Central memory CD8-positive, alpha-beta T cell (primary cell): Measurements from ENCODE around the gene ELF3.

Experiments
- ATAC-seq: fragments of 150-1000 bp; cut with Tn5 transposase; replicated peaks from 2 replicates; pipeline ENCODE4 v1.10.0; 2022; ENCODE audit warnings: mild to moderate bottlenecking, moderate FRiP score, moderate number of reproducible peaks; ENCODE audit not compliant: poor library complexity, severe bottlenecking; ENCODE audit errors: extremely low read depth
- DNase-seq, 2 donors: peaks; one replicate each; pipeline ENCODE4 v3.0.0; 2021; ENCODE audit warnings: low spot score in 2 of 2
- H3K27ac Mint-ChIP-seq: one replicate; pipeline ENCODE4 v1.8.0; 2022; ENCODE audit warnings: low read depth, mild to moderate bottlenecking, moderate library complexity, mixed read lengths
- H3K27me3 Mint-ChIP-seq: one replicate; pipeline ENCODE4 v1.8.0; 2022; ENCODE audit warnings: mixed read lengths
- H3K36me3 Mint-ChIP-seq: one replicate; pipeline ENCODE4 v1.8.0; 2022; ENCODE audit warnings: mild to moderate bottlenecking, moderate library complexity, mixed read lengths; ENCODE audit not compliant: insufficient read depth
- H3K4me1 Mint-ChIP-seq: one replicate; pipeline ENCODE4 v1.8.0; 2022; ENCODE audit warnings: mixed read lengths
- H3K4me3 Mint-ChIP-seq: one replicate; pipeline ENCODE4 v1.8.0; 2022; ENCODE audit warnings: mild to moderate bottlenecking, moderate library complexity, mixed read lengths
- H3K9me3 Mint-ChIP-seq: one replicate; pipeline ENCODE4 v1.8.0; 2022; ENCODE audit warnings: mixed read lengths

The ELF3 gene

DNA sequence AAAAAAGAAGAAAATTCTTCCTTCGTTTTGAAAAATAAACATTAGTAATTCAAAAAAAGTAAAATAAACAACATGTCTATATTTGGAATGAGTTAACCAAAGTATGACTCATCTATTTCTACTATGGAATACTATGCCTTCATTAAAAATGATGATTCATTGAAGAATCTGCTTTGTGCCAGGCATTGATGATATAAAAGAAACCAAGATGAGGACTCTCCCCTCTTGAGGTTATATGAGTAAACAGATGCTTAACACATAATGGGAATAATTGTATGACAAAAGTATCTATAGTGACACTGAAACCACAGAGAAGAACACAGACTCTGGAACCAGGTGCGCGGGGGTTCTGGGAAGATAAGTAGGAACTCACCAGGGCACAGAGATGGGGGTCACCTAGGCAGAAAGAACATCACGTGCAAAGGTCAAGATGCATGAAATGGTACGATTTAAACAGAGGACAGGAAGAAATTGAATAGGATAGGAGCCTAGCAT lies 18.8 kb downstream of the ELF3 start:
- H3K36me3 Mint-ChIP-seq = no peaks in the 10 kb centered on the region
- DNase-seq (no peak), ATAC-seq (no peak)

DNA sequence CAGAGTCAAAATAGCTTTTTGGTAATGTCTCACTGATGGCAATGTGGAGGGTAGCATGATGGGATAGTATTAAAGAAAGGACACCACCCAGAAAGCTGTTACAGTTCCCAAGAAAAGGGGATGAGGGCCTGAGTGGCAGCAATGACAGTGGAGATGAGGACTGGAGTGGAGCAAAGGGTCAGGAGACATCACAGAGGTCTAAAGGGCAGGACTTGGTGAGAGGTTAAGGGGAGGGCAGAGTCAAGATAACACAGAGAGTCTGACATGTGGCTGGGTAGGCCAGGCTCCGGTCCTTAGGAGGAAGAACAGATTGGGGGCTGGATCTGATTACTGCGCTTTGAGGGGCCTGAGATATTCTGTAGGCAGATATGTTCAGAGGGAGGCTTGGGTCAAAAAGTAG lies 19.3 kb downstream of the ELF3 start:
- no peaks in the 10 kb centered on the region for H3K4me1 Mint-ChIP-seq
- no peaks in the 10 kb centered on the region for H3K36me3 Mint-ChIP-seq
- no peaks in the 10 kb centered on the region for H3K9me3 Mint-ChIP-seq
- H3K27ac Mint-ChIP-seq = no peak overlapping the region
- peaks cover 8% of the 10 kb centered on the region for H3K27me3 Mint-ChIP-seq
- no peak for DNase-seq
- ATAC-seq = no peak
- H3K4me3 Mint-ChIP-seq = no peak overlapping the region

More for the DNA sequence above, 18.8 kb downstream of the ELF3 start:
- no peaks in the 10 kb centered on the region for H3K9me3 Mint-ChIP-seq
- H3K27me3 Mint-ChIP-seq = peaks cover 8% of the 10 kb centered on the region
- no peak overlapping the region for H3K4me3 Mint-ChIP-seq
- no peaks in the 10 kb centered on the region for H3K4me1 Mint-ChIP-seq
- H3K27ac Mint-ChIP-seq = no peak overlapping the region

DNA sequence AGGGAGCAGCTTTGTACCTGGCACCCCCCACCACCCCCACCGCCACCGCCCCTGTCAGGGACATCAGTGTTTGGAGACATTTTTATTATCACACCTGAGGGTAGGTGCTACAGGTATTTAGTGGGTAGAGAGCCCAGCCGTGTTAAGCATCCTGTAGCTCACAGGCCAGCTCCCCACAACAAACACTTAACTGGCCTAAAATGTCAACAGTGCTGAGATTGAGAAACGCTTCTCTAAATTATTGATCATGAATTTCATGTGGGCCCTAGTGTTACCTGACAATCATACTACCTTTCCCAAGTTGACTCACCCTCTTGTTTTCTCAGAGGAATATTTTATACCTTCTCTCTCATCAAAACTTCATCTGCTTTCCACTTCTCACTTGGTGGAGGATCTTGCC lies 21.4 kb downstream of the ELF3 start:
- H3K4me3 Mint-ChIP-seq = no peak overlapping the region
- peaks cover 8% of the 10 kb centered on the region for H3K27me3 Mint-ChIP-seq
- H3K4me1 Mint-ChIP-seq = no peaks in the 10 kb centered on the region
- no peak for DNase-seq
- no peaks in the 10 kb centered on the region for H3K36me3 Mint-ChIP-seq
- no peak overlapping the region for H3K27ac Mint-ChIP-seq
- H3K9me3 Mint-ChIP-seq = no peaks in the 10 kb centered on the region
- ATAC-seq = no peak

DNA sequence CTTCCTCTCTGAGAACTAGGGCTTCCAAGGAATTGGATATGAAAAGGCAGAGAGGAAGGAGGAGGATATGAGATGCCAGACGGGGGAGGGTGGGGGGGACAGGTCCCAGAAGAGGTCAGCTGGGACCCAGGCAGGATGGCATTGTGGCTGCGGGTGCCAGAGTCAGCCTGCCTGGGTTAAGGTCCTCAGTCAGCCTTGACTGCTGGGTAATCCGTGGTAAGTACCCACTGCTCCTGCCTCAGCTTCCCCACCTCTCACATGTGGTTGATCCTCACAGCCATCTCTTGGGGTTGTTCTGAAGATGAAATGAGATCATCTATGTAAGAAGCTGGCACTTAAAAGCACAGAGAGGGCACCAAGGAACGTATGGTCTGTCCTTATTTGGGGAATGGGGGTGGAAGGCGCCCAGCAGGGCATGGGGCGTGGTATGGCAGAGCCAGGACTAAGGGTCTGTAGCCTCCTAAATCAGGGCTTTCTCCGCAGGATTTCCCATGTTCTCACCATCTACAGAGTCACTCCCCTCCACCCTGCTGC lies 23.8 kb downstream of the ELF3 start:
- no peak for ATAC-seq
- no peak for DNase-seq
- Mint-ChIP-seq H3K27me3 (peaks cover 8% of the 10 kb centered on the region), H3K4me3 (no peak overlapping the region), H3K9me3 (no peaks in the 10 kb centered on the region), H3K27ac (no peak overlapping the region), H3K4me1 (no peaks in the 10 kb centered on the region), H3K36me3 (no peaks in the 10 kb centered on the region)

DNA sequence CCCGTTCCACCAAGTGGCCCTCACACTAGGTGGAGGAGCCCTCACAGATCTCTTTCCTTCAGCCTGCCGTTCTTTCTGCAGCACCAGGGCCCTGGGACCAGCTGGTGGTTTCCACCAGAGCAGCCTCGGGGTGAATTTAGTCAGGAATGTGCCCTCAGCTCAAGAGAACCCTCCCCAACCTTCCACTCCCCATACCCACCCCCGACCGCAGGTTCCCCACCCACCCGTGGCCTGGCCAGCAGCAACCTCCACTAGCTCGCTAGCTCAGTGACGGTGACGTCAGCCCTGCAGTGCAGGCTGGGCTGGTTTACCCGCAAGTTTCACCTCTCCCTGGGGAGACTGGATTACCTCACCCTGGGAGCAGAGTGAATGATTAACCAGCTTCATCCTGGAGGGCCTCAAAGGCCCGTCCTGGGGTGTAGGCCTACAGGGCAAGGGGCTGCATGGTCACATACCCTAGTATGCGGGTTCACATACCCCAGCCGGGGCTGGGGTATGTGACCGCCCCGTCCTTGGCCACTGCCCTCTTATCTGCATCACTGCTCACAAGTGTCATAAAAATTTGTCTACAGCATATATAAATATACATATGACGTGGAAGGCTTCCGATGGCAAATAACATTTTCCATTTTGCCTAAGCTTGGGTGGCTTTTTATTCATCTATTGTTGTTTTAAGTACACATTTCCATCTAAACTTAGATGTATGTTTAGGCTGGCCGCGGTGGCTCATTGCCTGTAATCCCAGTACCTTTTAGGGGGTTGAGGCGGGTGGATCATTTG lies 24.5 kb downstream of the ELF3 start:
- H3K27ac Mint-ChIP-seq = no peak overlapping the region
- peaks cover 8% of the 10 kb centered on the region for H3K27me3 Mint-ChIP-seq
- DNase-seq (no peak), ATAC-seq (no peak)
- H3K9me3 Mint-ChIP-seq = no peaks in the 10 kb centered on the region
- H3K36me3 Mint-ChIP-seq = no peaks in the 10 kb centered on the region
- H3K4me1 Mint-ChIP-seq = no peaks in the 10 kb centered on the region
- H3K4me3 Mint-ChIP-seq = no peak overlapping the region

DNA sequence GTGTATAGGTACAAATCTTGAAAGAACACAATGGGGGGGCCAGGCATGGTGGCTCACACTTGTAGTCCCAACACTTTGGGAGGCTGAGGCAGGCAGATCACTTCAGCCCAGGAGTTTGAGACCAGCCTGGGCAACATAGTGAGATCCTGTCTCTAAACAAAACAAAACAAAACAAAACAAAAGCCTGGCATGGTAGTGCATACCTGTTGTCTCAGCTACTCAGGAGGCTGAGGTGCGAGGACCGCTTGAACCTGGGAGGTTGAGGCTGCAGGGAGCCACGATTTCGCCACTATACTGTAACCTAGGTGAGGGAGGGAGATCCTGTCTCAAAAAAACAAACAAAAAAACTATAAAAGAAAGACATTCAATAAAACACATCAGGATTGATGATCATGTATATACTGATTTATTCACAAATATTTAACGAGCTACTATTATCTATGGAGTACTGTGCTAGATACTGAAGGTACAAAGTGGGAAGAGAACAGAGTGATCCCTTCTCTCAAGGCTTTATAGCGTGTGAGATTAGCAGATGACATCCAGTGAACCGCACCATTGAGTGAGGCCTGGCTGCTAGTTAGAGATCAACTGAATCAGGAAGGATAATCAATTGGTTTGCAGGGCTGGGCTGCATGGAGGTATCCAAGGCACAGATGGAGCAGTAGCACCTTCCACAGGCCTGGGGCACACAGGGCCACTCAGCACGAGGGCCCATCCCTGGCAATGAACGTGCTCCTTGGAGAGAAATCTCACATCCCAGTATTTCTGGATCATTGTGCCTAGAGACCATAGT lies 26.4 kb downstream of the ELF3 start:
- ATAC-seq = no peak

DNA sequence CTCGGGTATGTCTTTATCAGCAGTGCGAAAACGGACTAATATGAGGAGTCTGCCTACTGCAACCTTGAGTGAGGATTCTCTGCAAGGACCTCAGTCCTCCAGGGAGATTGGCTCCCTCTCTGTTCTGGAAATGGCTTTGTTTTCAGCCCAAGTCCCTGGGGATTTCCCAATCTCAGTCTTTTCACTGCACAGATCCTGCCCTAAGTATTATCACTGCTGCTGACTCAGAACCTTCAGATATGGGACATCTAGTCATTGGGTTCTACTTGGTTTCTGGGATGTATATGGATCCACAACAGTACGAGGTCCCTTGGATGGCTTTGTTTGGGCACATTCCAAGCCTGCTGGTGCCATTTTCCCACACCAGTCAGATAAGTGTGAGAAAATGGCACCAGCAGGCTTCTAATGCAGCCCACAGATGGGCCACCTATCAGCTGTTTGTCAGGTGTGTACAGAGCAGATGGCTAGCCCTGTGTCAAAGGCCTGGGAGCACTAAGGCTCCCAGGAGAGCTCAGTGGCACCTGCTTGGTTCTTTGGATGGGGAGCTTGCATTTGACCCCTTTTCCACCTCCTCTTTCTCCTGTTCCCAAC lies 27.4 kb downstream of the ELF3 start:
- H3K36me3 Mint-ChIP-seq = no peaks in the 10 kb centered on the region
- no peaks in the 10 kb centered on the region for H3K4me1 Mint-ChIP-seq
- no peaks in the 10 kb centered on the region for H3K9me3 Mint-ChIP-seq
- DNase-seq (no peak), ATAC-seq (no peak)
- H3K27me3 Mint-ChIP-seq = peaks cover 8% of the 10 kb centered on the region
- H3K4me3 Mint-ChIP-seq = no peak overlapping the region
- H3K27ac Mint-ChIP-seq = no peak overlapping the region

More for the DNA sequence above, 26.4 kb downstream of the ELF3 start:
- no peak for DNase-seq
- H3K36me3 Mint-ChIP-seq = no peaks in the 10 kb centered on the region
- peaks cover 8% of the 10 kb centered on the region for H3K27me3 Mint-ChIP-seq
- no peaks in the 10 kb centered on the region for H3K9me3 Mint-ChIP-seq
- no peaks in the 10 kb centered on the region for H3K4me1 Mint-ChIP-seq
- no peak overlapping the region for H3K4me3 Mint-ChIP-seq
- H3K27ac Mint-ChIP-seq = no peak overlapping the region

DNA sequence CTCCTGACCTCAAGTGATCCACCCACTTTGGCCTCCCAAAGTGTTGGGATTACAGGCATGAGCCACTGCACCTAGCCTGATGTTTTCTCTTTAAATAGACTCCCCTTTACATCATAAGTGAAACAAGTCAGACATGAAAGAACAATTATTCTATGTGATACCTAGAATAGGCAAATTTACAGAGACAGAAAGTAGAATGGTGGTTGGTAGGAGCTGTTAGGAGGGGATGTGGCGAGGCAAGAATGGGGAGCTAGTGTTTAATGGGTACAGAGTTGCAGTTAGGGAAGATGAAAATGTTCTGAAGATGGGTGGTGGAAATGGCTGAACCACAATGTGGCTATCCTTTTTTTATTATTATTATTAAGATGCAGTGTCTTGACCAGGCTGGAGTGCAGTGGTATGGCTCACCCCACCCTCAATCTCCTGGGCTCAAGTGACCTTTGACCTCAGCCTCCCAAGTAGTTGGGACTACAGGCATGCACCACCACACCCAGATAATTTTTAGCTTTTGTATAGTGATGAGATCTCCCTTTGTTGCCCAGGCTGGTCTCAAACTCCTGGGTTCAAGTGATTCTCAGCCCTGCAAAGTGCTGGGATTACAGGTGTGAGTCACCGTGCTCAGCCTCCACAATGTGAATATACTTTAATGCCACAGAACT lies 28.4 kb downstream of the ELF3 start:
- Mint-ChIP-seq H3K4me3 (no peak overlapping the region), H3K36me3 (no peaks in the 10 kb centered on the region), H3K27ac (no peak overlapping the region), H3K9me3 (no peaks in the 10 kb centered on the region), H3K4me1 (no peaks in the 10 kb centered on the region), H3K27me3 (peaks cover 3% of the 10 kb centered on the region)
- DNase-seq (no peak), ATAC-seq (no peak)

DNA sequence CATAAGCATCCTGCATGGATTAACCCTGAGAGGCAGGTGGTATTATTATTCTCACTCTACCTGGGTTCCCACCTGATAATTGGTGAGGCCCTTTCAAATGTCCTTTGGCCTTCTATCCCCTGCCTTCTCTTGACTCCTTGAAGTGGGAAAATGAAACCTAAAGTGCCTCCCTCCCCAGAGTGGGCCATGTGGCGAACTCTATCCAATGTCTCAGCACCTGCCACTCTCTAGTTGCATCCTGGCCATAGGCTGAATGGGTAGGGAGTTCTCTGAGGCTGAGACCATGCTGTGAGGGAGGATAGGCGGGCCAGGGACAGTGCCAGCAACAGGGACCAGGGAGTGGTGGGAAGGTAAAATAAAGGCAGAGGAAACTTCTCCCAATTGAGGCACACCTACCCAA lies 35.3 kb downstream of the ELF3 start:
- H3K9me3 Mint-ChIP-seq = no peaks in the 10 kb centered on the region
- no peaks in the 10 kb centered on the region for H3K4me1 Mint-ChIP-seq
- no peak for ATAC-seq
- DNase-seq = no peak
- peaks cover 38% of the 10 kb centered on the region for H3K27me3 Mint-ChIP-seq
- H3K4me3 Mint-ChIP-seq = no peak overlapping the region
- no peak overlapping the region for H3K27ac Mint-ChIP-seq
- H3K36me3 Mint-ChIP-seq = peaks cover 2% of the 10 kb centered on the region

DNA sequence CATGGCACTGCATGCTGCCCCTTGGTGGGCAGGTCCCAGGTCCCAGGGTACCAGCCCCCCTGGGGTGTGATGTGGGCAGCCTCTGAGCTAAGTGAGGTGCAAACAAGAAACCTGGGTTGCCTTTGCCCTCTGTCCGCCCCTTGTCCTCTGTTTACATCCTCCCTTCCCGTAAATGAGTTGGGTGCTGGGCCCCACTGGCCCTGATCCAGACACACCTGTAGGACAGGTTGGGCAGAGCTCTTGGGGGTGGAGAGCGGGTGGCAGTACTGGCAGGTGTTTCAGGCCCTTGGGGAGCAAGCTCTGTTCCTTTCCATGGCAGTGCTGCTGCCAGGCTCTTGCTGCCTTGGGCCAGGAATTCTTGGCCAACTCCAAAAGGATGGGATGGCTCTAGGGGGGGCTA lies 35.8 kb downstream of the ELF3 start:
- Mint-ChIP-seq H3K4me1 (no peaks in the 10 kb centered on the region), H3K9me3 (no peaks in the 10 kb centered on the region), H3K27ac (no peak overlapping the region), H3K36me3 (peaks cover 2% of the 10 kb centered on the region), H3K27me3 (peaks cover 38% of the 10 kb centered on the region), H3K4me3 (no peak overlapping the region)
- DNase-seq (no peak), ATAC-seq (no peak)

DNA sequence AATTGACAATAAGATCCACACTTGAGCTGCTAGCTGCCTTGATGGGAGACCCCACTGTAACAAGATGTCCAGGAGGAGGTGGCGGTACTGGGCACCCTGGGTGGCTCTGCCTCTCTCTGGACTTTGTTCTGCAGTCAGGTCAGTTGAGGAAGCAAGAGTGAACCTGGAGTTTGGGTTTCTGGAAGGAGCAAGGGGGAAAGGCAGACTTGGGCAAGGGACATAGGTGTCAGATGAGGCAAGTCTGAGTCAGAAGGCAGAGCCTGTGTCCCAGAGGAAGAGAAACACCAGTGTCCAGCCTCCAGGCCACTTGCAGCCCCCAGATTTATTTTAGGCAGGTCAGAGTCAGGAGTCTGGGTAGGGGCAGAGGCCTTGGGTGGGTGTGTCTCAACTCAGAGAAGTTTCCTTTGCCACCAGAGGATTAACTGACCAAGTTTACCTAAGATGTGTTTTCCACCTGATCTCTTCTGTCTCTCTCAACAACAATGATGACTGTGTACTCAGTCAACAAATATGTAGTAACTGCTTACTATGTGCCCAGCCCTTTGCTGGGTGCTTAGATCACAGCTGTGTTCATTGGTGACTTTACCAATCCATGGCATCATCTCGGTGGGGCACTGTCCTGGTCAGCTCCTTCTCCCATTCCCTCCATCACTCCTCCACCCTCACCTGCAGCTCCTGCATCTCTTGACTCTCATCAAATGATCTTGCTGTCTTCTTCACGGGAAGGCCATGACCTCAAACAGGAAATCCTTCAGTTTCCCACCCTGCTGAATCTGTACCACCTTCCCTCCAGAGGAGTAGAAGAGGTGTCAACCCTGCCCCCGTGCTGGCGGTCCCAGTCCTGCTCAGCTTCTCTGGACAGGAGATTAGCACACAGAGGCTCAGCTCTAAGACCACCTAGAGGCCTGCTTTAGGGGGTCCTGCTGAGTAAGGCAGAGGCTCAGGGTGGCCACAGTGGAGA lies 36.6 kb downstream of the ELF3 start:
- no peaks in the 10 kb centered on the region for H3K9me3 Mint-ChIP-seq
- no peak for ATAC-seq
- peaks cover 38% of the 10 kb centered on the region for H3K27me3 Mint-ChIP-seq
- DNase-seq = no peak
- peaks cover 2% of the 10 kb centered on the region for H3K36me3 Mint-ChIP-seq
- no peak overlapping the region for H3K4me3 Mint-ChIP-seq
- H3K27ac Mint-ChIP-seq = no peak overlapping the region
- H3K4me1 Mint-ChIP-seq = no peaks in the 10 kb centered on the region
